Measurements from ENCODE around the gene NKD2.

Gene NKD2

GRCh38 chr5:1027631-1028441 lies 19.2 kb downstream of the NKD2 start:
- Histone ChIP-seq H3K27me3 (ENCODE audit: insufficient read depth, insufficient read length) (no peaks in the 10 kb centered on the region), H3K4me1 (ENCODE audit: insufficient read depth, insufficient read length) (peaks cover 11% of the 10 kb centered on the region), H3K9ac (ENCODE audit: insufficient read length, low read depth) (no peak overlapping the region), H3K9me3 (ENCODE audit: insufficient read depth, low read length) (no peaks in the 10 kb centered on the region), H3K36me3 (ENCODE audit: insufficient read depth, insufficient read length, low read length) (no peaks in the 10 kb centered on the region), H3K4me3 (ENCODE audit: insufficient read length, low read depth) (no peak overlapping the region)
- DNase-seq (ENCODE audit: low read depth, low spot score) = no peak
- no peak for TF ChIP-seq YY1 (IDR thresholded peaks at IDR 0.05; ENCODE audit: insufficient read depth, insufficient read length)
- TF ChIP-seq SUZ12 (IDR thresholded peaks at IDR 0.05; ENCODE audit: extremely low read depth, insufficient read depth, insufficient read length) = no peak
- TF ChIP-seq ZNF274 (IDR thresholded peaks at IDR 0.05; ENCODE audit: low read depth, low read length) = no peak

- Histone ChIP-seq H3K9ac (ENCODE audit: insufficient read length, low read depth) (no peak overlapping the region), H3K9me3 (ENCODE audit: insufficient read depth, low read length) (no peaks in the 10 kb centered on the region), H3K27me3 (ENCODE audit: insufficient read depth, insufficient read length) (no peaks in the 10 kb centered on the region), H3K4me1 (ENCODE audit: insufficient read depth, insufficient read length) (peaks cover 11% of the 10 kb centered on the region), H3K4me3 (ENCODE audit: insufficient read length, low read depth) (no peak overlapping the region), H3K36me3 (ENCODE audit: insufficient read depth, insufficient read length, low read length) (no peaks in the 10 kb centered on the region)
- TF ChIP-seq SUZ12 (IDR thresholded peaks at IDR 0.05; ENCODE audit: extremely low read depth, insufficient read depth, insufficient read length) (no peak), ZNF274 (IDR thresholded peaks at IDR 0.05; ENCODE audit: low read depth, low read length) (no peak), YY1 (IDR thresholded peaks at IDR 0.05; ENCODE audit: insufficient read depth, insufficient read length) (no peak)
- DNase-seq (ENCODE audit: low read depth, low spot score) = no peak
Measured at GRCh38 chr5:1028481-1029281, 20.1 kb downstream of the NKD2 start.

GRCh38 chr5:1029282-1029944 lies 20.8 kb downstream of the NKD2 start:
- peaks cover 11% of the 10 kb centered on the region for H3K4me1 ChIP-seq (ENCODE audit: insufficient read depth, insufficient read length)
- no peak overlapping the region for H3K9ac ChIP-seq (ENCODE audit: insufficient read length, low read depth)
- no peak for DNase-seq (ENCODE audit: low read depth, low spot score)
- no peaks in the 10 kb centered on the region for H3K27me3 ChIP-seq (ENCODE audit: insufficient read depth, insufficient read length)
- H3K36me3 ChIP-seq (ENCODE audit: insufficient read depth, insufficient read length, low read length) = peaks cover 4% of the 10 kb centered on the region
- TF ChIP-seq SUZ12 (IDR thresholded peaks at IDR 0.05; ENCODE audit: extremely low read depth, insufficient read depth, insufficient read length) (no peak), YY1 (IDR thresholded peaks at IDR 0.05; ENCODE audit: insufficient read depth, insufficient read length) (no peak), ZNF274 (IDR thresholded peaks at IDR 0.05; ENCODE audit: low read depth, low read length) (no peak)
- no peak overlapping the region for H3K4me3 ChIP-seq (ENCODE audit: insufficient read length, low read depth)
- no peaks in the 10 kb centered on the region for H3K9me3 ChIP-seq (ENCODE audit: insufficient read depth, low read length)

GRCh38 chr5:1029945-1030625 lies 21.5 kb downstream of the NKD2 start:
- Histone ChIP-seq H3K4me3 (ENCODE audit: insufficient read length, low read depth) (no peak overlapping the region), H3K9ac (ENCODE audit: insufficient read length, low read depth) (no peak overlapping the region), H3K36me3 (ENCODE audit: insufficient read depth, insufficient read length, low read length) (peaks cover 4% of the 10 kb centered on the region), H3K4me1 (ENCODE audit: insufficient read depth, insufficient read length) (peaks cover 11% of the 10 kb centered on the region), H3K9me3 (ENCODE audit: insufficient read depth, low read length) (no peaks in the 10 kb centered on the region), H3K27me3 (ENCODE audit: insufficient read depth, insufficient read length) (no peaks in the 10 kb centered on the region)
- no peak for TF ChIP-seq SUZ12 (IDR thresholded peaks at IDR 0.05; ENCODE audit: extremely low read depth, insufficient read depth, insufficient read length)
- no peak for DNase-seq (ENCODE audit: low read depth, low spot score)

- H3K9me3 ChIP-seq (ENCODE audit: insufficient read depth, low read length) = no peaks in the 10 kb centered on the region
- H3K4me3 ChIP-seq (ENCODE audit: insufficient read length, low read depth) = no peak overlapping the region
- no peak for DNase-seq (ENCODE audit: low read depth, low spot score)
- no peaks in the 10 kb centered on the region for H3K27me3 ChIP-seq (ENCODE audit: insufficient read depth, insufficient read length)
- H3K9ac ChIP-seq (ENCODE audit: insufficient read length, low read depth) = no peak overlapping the region
- TF ChIP-seq ZNF274 (IDR thresholded peaks at IDR 0.05; ENCODE audit: low read depth, low read length) = no peak
- TF ChIP-seq SUZ12 (IDR thresholded peaks at IDR 0.05; ENCODE audit: extremely low read depth, insufficient read depth, insufficient read length) = no peak
- no peak for TF ChIP-seq YY1 (IDR thresholded peaks at IDR 0.05; ENCODE audit: insufficient read depth, insufficient read length)
- H3K4me1 ChIP-seq (ENCODE audit: insufficient read depth, insufficient read length) = peaks cover 11% of the 10 kb centered on the region
- peaks cover 4% of the 10 kb centered on the region for H3K36me3 ChIP-seq (ENCODE audit: insufficient read depth, insufficient read length, low read length)
Measured at GRCh38 chr5:1030801-1031271, 22.2 kb downstream of the NKD2 start.

GRCh38 chr5:1031306-1031959 lies 22.8 kb downstream of the NKD2 start:
- H3K4me3 ChIP-seq (ENCODE audit: insufficient read length, low read depth) = no peak overlapping the region
- TF ChIP-seq ZNF274 (IDR thresholded peaks at IDR 0.05; ENCODE audit: low read depth, low read length) (no peak), YY1 (IDR thresholded peaks at IDR 0.05; ENCODE audit: insufficient read depth, insufficient read length) (no peak), SUZ12 (IDR thresholded peaks at IDR 0.05; ENCODE audit: extremely low read depth, insufficient read depth, insufficient read length) (no peak)
- H3K36me3 ChIP-seq (ENCODE audit: insufficient read depth, insufficient read length, low read length) = peaks cover 4% of the 10 kb centered on the region
- no peak overlapping the region for H3K9ac ChIP-seq (ENCODE audit: insufficient read length, low read depth)
- H3K27me3 ChIP-seq (ENCODE audit: insufficient read depth, insufficient read length) = no peaks in the 10 kb centered on the region
- no peaks in the 10 kb centered on the region for H3K9me3 ChIP-seq (ENCODE audit: insufficient read depth, low read length)
- H3K4me1 ChIP-seq (ENCODE audit: insufficient read depth, insufficient read length) = peaks cover 11% of the 10 kb centered on the region
- DNase-seq (ENCODE audit: low read depth, low spot score) = no peak
